T-helper 1 cell treated with Interleukin-12 subunit alpha and Interleukin-12 subunit beta and Interleukin-4 antibody, amounts not matched to agents 30 ng/mL and 1 ng/mL, for 36 hours (primary cell): ENCODE results near the gene XRCC1. TPM values are rescaled to one million over a fixed set of nuclear protein-coding genes. Genes with fewer than 3 reads are reported as not detected.
"Not testable (repeated sequence)": the region's sequence is repeated elsewhere in the genome, so short reads cannot be mapped to it uniquely, and the experiment has no call there.

Experiments used
- intact Hi-C: fragments of 100-400 bp; cut with micrococcal nuclease; formaldehyde crosslinking; loops from one replicate; pipeline ENCODE4 v1.15.1; 2024
- total RNA-seq: library from RNA; stranded (reverse); gene quantifications from 2 replicates; pipeline ENCODE4 v1.2.3, GENCODE V29; 2022

XRCC1 gene
- total RNA-seq, 1 donor from 2014 or later, result 30.5 TPM

DNA sequence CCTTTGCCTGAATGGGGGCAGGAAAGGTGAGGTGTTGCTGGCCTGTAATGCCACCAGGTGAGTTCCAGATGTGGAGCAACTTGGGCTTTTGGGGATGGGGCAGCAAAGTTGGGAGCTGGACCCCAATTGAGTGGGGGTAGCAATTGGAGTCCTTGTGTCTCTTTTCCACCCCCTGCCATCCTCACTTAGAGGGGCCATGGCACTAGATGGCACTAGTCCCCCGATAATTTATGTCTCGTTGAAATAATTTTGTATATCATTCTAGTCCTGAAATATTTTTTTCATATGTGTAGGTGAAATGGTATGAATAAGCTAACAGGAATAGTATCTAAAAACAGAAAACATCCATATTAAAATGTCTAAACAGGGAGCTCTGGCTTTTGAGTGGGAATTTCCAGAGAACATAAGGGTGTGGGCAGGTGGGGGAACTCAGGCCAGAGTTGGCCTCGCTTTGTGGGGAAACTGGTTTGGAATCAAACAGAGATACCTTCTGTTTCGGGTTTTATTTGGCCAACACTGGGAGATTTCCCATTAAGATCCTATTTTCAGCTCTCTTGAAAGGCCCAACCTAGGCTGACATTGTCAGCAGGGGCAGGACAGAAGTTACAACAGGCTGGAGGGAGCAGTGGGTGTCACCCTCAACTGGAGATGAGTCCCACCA is 24.4 kb upstream of the XRCC1 start:
- intact Hi-C loops, result no loop called here

DNA sequence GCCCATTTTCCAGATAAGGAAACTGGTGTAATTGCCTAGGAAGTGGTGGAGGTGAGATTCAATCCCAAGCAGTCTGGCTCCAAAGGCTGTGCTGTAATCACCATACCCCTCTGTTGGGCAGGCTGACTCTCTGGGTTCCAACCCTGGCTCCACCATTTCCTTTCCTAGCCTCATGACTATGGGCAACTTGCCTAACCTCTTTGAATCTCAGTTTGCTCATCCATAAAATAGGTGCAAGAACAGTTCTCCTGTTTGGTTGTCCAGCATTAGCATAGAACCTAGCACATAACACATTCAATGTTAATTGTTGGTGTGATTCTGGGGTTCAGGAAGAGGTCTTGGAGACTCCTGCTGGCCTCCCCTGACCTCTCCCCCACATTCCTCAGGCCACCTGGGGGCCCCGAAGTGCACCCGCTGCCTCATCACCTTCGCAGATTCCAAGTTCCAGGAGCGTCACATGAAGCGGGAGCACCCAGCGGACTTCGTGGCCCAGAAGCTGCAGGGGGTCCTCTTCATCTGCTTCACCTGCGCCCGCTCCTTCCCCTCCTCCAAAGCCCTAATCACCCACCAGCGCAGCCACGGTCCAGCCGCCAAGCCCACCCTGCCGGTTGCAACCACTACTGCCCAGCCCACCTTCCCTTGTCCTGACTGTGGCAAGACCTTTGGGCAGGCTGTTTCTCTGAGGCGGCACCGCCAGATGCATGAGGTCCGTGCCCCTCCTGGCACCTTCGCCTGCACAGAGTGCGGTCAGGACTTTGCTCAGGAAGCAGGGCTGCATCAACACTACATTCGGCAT is 23.3 kb upstream of the XRCC1 start:
- intact Hi-C loops, result no loop called here

DNA sequence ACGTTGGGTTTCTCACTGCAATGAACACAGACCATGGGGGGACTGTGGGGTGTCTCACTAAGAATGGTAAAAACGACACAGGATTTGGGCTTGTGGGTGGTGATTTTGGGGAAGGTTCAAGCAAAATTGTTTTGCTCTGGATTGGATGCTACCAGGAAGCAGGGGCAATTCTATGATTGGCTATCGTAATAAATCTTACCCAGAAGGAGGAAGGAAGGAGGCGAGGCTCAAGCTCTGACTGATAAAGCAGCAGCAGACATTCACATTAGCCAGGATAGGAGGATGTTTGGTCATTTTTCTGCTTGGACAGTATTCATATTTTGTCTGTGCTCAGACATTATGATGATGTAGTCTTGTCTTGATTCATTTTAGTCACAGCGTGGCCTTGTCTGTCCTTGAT is 22.5 kb upstream of the XRCC1 start:
- intact Hi-C loops, result loop anchor here (2.0 kb wide), 2 partner anchors 159 to 187 kb away; no protein-coding TSS in a partner anchor

DNA sequence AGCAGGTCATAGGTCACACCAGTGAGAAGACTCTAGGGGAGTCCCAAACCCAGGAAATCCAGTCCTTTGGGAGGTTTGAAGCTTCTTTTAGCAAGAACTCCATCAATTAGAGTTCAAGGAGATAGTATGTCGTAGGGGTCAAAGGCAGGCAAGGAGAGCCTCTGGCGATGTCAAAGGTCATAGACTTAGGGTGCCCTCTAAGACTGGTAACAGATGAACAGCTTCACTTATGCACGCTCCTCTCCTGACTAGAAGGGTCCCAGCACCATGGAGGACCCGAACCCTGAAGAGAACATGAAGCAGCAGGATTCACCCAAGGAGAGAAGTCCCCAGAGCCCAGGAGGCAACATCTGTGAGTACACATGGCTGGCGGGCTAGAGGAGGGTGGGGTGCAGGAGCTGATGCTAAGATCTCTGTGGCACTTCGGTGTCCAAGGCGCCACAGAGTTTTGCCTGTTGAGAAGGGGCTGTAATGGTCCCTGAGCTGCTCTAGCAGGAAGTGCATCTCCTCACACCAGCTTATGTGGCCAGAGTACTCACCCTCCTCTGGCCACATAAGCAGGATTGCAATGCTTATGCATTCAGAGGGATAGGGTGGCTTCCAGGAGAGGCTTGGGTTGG is 21.6 kb upstream of the XRCC1 start:
- intact Hi-C loops, result loop anchor here (1.0 to 2.0 kb wide), 13 partner anchors 17 to 1293 kb away; partner anchors contain the start of genes PHLDB3, PINLYP, SMG9 and XRCC1

DNA sequence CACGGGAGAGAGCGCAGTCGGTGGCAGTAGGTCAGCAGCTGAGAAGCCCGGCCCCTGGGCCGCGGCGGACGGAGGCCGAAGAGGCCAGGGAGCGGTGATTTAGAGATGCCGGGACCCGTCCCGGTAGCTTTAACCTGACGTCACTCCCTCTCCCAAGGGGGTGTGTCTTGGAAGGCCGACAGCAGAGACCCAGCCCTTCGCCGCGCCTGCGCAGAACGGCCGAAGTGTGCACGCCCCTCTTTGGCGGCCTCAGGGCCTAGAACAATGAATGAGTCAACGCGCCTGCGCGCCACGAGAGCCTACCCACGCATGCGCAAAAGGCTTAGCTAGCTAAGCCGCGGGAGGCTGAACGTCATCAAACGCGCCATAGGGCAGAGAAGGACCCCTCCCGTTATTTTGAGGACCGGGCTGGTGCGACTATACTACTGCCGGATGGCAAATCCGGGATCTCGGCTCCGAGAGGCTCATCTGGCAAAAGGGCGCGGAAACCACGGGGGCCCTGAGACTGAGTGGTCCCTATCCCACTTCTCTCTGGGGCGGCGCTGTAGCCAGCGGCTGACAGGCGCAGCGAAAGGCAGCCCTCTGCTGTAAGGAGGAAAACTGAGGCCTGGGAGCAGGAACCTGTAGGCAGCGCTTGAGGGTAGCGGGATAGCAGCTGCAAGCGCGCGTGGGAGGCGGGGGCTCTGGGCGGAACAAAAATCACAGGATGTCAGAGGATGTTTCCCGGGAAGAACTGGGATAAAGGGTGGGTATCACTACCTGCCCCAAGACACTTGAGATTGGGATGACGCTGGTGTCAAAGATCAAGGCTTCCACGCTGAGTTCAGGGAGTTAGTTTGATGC is 20.9 kb upstream of the XRCC1 start, which contains the start of the genes IRGQ and ZNF576:
Gene IRGQ (minus strand): TSS at position 136 of the 843 bp plus-strand sequence. CDS start 796 bp downstream, outside the sequence.
Gene ZNF576 (plus strand): TSS at position 597 of the 843 bp plus-strand sequence. CDS start 514 bp downstream, outside the sequence.
- intact Hi-C loops, result loop anchor here (1.0 to 2.0 kb wide), 13 partner anchors 16 to 1294 kb away; partner anchors contain the start of genes PHLDB3, PINLYP, SMG9 and XRCC1

DNA sequence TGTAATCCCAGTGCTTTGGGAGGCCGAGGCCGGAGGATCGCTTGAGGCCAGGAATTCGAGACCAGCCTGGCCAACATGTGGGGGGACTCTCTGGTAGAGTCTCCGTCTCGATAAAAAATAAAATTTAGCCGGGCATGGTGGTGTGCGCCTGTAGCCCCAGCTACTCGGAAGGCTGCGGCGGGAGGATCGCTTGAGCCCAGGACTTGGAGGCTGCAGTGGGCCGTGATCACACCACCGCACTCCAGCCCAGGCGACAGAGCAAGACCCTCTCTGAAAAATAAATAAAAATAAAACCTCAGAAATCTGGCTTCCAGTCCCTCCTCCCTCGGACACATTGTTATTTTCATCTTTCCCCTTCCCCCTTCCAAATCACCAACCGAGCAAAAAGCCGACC is 20.3 kb upstream of the XRCC1 start:
- intact Hi-C loops, result no loop called here

DNA sequence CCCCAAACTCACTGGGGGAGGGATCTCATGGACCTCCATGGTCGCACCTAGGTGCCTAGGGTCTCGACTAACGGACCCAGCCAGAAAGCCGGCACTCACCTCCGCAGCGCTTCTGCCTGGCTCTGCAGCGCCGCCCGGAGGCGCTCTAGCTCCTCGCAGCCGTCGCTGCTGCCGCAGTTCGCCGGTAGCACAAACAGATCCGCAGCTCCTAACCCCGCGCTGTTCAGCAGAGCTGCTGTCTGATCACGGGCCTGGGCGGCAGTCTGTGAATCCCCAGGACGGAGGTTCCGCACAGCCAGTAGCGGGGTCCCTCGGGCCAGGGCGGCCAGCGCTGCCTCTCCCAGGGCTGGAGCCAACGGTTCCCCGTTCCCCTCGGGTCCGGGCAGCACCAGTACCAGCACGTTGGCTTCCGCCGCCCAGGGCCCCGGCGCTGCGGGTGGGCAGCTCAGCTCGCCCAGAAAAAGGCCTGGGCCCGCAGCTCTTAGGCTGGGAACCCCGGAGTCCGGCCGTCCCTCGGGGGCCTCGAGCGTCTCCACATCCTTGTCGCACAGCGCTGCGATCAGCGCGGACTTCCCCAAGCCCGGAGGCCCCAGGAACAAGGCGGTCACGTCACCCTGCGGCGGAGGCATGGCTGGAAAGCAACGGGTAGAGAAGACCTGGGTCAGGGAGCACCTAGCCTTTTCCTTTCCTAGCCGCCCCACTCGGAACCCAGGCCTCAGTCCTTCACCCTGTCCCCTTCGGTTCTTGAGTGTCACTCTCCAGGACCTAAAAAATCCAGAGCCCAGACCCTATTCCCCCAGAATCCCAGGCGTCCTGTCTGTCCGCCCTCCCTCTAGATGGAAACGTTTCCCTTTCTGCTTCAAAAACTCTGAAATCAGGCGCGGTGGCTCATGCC is 19.6 kb upstream of the XRCC1 start:
- intact Hi-C loops, result loop anchor here (1.0 kb wide), 3 partner anchors 40 to 162 kb away; no protein-coding TSS in a partner anchor

DNA sequence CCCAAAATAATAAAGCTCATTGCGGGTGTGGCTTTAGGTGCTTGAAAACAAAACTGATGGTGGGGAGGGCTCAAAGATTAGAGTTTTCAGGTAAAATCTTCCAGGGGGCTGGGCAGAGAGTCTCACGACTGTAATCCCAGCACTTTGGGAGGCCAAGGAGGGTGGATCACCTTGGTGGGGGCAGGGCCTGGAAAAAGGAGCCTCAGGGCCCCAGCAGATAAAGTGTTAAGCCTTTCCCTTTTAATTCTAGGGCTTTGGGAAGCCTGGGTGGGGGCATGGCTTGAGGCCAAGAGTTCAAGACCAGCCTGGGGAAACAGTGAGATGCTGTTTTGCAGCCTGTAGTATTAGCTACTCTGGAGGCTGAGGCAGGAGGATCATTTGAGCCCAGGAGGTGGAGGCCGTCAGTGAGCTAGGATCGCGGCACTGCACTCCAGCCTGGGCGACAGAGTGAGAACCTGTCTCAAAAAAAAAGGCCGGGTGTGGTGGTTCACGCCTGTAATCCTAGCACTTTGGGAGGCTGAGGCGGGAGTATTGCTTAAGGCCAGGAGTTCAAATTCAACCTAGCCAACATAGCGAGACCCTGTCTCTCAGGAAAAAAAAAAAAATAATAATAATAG is 18.9 kb upstream of the XRCC1 start:
- intact Hi-C loops, result loop anchor here (1.0 kb wide), 3 partner anchors 39 to 161 kb away; no protein-coding TSS in a partner anchor

DNA sequence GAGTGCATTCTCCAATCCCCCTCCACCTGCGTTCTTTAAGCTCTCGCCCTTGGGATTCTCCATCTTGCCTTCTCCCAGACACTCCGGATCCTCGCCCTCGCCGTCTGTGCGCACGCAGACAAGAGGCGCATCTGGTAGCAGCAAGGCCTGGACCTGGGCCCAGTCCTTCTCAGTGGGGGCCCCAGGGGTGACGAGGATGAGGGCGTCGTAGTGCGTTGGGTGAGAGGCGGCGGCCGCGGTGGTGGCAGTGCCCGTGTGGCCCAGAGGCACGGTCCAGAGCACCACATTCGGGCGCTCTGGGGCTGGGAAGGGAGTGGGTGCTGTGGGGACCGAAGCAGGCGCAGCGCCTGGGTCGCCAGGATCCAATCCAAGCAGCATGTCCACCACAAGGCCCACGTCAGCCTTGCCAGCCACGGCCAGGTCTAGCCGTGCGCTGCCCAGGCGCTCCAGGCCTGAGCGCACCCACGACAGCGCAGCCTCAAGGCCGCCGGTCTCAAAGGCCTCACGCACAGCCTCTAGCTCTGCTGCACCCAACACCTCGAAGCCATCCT is 17.5 kb upstream of the XRCC1 start:
- intact Hi-C loops, result no loop called here

DNA sequence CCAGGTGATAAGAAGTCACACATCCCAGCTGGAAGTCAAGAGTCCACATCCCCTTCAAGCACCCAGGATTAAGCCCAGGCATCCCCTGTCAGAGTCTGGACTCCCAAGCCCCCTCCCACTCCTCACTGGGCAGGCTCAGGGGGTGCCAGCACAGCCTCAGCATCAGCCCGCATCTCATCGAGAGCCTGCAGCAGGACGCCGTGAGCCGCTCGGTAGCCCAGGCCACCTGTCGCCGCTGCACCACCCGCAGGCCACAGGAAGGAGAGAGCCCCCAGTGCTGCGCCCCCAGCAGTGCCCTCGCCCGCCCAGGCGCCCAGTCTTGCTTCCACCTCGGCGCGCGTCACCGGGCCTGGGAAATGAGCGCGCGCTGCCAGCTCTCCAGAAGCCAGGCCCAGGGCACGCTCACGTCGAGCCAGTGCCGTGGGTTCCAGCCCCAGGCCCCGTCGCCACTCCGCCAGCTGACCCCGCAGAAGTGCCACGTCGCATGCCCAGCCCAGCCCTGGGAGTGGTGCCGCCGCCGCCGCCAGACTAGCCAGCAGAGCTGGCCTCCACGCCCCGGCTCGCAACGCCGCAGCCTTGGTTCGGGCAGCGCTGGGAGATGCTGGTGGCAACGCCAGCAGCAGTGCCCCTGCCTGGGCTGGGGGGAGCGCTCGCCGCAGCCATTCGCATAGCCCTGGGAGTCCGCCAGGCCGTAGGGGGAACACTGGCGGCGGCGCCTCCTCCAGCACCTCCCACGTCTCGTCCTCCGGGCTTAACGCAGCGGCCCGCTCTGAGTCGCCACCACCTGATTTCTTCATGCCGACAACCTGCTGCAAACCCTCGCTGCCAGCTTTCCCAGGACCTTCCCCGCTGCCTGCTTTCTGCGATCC is 16.8 kb upstream of the XRCC1 start:
- intact Hi-C loops, result no loop called here

DNA sequence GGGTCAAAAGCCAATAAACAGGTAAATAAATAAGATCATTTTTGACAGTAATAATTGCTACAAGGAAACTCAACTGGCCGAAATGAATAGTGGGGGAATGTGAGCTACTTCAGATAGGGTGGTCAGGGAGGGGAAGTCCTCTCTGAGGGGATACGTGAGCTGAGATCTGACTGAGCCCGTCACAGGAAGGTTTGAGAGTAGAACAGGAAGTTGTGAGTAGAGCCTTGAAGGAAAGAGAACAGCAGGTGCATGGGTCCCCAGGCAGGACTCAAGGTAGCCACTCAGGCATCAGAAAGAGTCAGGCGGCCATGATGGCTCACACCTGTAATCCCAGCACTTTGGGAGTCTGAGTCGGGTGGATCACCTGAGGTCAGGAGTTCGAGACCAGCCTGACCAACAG is 14.4 kb upstream of the XRCC1 start:
- intact Hi-C loops, result no loop called here

DNA sequence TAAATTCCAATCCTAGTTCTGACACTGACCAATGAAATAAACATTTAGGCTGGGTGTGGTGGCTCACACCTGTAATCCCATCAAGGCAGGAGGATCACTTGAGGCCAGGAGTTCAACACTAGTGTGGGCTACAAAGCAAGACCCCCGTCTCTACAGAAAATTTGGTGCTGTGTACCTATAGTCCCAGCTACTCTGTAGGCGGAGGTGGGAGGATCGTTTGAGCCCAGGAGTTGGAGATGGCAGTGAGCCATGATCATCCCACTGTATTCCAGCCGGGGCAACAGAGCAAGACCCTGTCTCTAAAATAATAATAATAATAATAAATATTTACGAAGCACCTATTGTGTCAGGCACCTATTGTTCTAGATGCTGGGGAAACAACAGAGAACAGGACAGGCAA is 13.9 kb upstream of the XRCC1 start:
- intact Hi-C loops, result no loop called here

DNA sequence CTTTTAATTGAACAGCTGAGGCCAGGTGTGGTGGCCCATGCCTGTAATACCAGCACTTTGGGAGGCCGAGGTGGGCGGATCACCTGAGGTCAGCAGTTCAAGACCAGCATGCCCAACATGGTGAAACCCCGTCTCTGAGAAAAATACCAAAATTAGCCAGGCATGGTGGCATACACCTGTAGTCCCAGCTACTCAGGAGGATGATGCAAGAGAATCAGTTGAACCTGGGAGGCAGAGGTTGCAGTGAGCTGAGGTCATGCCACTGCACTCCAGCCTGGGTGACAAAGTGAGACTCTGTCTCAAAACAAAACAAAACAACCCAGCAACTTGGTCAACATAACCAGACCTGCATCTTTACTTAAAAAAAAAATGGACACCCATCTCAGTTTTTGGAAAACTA is 11.7 kb upstream of the XRCC1 start:
- intact Hi-C loops, result not testable (repeated sequence)

DNA sequence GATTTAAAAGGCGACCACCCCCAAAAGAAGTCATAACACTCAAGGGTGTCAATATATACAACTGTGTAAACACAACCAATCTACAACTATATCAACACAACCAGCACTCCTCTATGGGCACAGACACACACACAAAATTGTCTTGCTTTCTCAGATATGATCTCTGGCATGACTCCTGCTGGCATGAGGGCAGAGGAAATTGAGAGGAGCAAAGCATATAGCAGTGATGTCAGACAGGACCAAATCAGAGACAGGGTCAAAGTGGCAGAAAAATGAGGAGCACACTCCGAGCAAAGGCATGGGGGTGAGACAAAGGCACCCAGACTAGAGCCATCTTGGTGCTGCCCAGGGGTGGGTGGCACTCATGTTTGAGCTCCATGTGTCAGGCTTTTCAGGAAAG is 11.0 kb upstream of the XRCC1 start:
- intact Hi-C loops, result no loop called here

DNA sequence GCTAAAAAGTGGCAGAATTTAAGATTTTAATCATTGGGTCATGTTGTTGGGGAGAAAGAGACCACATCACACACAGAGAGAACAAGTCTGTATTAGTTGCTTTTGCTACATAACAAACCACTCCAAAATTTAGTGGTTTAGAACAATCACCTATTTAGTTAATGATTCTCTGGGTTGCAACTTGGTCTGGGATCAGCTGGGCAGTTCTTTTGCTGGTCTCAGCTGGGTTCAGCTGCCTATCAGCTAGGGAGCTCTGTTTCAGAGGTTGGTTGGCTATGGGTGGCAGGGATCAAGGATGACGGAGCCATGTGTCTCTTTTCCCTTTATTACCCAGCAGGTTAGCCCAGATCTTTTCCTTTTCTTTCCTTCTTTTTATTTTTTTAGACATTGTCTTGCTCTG is 9.2 kb upstream of the XRCC1 start:
- intact Hi-C loops, result no loop called here

DNA sequence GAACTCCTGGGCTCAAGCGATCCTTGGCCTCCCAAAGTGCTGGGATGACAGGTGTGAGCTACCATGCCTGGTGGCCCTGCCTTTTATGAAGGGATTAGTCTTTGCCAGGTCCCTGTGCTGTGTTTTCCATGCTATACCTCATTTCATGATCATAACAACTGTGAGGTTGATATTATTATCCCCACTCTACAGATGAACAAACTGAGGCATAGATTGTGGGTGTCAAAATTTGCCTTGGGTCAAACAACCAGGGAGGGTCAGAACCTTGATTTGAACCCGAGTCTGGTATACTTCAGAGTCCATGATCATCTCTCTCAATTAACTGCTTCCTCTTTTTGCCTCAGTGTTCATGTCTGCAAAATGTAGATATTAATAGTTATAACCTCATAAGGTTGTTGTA is 7.2 kb upstream of the XRCC1 start:
- intact Hi-C loops, result no loop called here

DNA sequence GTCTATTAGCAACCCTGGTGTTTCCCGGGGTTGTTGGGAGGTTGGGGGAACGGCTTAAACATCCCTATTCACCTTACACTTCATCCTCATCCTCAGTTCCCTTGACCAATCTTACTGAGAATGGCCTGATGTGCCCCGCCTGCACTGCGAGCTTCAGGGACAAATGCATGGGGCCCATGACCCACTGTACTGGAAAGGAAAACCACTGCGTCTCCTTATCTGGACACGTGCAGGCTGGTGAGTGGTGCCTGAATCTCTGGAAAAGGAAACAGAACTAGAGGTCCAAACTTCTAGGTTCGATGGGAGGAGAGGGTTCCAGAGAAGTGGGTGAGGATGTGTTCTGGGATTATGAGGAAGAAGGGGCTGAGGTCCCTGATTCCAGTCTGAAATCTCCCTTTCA is 6.1 kb upstream of the XRCC1 start:
- intact Hi-C loops, result loop anchor here (2.0 kb wide), 1 partner anchor 19 kb away; no protein-coding TSS in a partner anchor

DNA sequence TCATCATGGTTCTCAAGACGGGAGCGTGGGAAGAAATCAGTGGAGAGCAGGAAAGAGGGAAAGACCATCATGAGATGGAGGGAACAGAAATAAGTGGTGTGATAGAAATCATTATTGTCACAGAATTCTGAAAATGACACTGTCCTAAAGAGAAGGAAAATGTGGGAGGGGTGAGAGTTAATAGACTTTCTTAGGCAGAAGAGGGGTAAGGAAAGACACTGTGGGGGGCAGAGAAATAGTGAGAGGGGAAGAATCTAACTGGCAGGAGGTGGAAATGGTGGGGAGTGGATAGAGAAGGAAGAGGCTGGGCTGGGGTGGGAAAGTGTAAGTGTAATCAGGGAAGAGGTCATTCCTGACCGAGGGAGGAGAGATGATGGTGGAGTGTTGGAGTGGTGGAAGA is 3.5 kb upstream of the XRCC1 start:
- intact Hi-C loops, result no loop called here
